Pons (tissue), 1 donor: ENCODE results near the gene GARNL3.
A peak's percentile ranks its signal among the peaks of the same experiment; 100 is the strongest.

ENCODE experiments used
- DNase-seq: peaks from one replicate; pipeline ENCODE4 v3.0.0-alpha.2; 2016; ENCODE audit warnings: low spot score

Gene GARNL3

DNA sequence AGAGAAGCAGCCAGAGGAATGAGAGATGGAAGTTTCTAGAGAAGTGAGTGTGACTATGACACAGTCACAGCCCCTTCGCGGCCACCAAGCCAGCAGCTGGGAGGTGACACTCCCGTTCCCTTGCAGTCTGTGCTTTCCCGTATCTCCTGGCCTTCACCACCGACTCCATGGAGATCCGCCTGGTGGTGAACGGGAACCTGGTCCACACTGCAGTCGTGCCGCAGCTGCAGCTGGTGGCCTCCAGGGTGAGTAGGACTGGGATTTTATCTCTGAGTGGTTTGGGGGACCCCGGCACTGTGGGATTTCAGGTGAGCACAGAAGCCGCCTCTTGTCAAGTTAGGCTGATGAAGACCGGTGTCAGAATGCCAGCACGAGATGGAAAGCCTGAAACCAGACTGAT, 120.3 kb downstream of the GARNL3 start:
- no peak for DNase-seq

DNA sequence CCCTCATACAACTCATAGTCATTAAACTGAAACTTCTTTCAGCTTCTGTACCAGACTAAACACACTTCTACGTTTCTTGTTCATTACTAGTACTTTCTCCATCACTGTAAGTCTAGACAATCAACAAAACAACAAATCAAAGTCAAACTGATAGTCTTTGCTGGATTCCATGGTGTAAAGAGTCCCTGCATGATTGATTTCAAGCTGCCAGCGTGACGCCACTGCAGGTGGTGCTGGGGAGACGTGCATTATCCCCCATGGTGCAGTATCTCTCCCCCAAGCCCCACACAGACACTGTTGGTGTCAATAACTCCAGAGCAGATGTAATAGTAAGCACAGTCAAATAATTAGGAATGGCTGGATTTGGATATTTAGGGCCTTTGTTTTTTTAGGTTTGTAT, 121.7 kb downstream of the GARNL3 start:
- DNase-seq, result no peak

DNA sequence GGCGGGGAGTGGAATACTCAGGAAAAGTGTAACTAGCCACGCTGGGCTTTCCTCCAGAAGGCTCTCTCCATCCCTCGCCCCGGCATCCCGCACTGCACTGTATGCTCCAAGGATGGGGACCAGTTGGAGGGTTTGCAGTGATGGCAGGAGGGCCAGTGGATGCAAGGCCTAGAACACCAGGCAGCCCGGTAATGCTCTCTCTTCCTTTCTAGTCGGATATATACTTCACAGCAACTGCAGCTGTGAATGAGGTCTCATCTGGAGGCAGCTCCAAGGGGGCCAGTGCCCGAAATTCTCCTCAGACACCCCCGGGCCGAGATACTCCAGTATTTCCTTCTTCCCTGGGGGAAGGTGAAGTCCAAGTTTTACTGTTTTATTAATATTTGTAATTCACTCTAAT, 122.4 kb downstream of the GARNL3 start:
- no peak for DNase-seq

DNA sequence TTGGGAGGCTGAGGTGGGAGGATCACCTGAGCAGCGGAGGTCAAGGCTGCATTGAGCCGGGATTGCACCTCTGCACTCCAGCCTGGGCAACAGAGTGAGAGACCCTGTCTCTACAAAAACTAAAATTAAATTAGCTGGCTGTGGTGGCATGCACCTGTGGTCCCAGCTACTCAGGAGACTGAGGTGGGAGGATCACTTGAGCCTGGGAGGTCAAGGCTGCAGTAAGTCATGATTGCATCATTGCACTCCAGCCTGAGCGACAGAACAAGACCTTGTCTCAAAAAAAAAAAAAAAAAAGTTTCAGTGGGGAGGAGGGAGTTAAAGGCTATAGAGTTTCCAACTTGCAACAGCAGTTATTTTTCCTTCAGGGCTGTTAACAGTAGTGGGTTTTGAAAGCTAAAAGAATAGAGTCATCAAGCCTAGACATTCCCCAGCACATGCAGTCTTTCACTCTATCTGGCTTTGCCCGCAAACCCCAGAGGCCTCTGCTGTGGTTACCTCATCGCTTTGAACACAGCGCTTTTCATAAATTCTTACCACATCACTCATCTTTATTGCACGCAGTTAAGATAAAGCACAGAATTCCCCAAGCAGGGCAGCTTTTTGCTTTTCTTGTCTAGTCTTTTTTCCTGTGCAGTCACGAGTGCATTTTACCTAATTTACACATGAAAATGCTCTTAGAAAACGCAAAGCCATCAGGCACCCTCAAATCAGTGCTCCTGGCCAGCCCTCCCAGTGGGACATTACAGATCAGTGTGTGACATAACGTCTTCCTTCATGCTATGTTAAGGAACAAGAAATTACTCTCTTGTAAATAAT, 123.7 kb downstream of the GARNL3 start:
- DNase-seq, result peak; percentile 41

DNA sequence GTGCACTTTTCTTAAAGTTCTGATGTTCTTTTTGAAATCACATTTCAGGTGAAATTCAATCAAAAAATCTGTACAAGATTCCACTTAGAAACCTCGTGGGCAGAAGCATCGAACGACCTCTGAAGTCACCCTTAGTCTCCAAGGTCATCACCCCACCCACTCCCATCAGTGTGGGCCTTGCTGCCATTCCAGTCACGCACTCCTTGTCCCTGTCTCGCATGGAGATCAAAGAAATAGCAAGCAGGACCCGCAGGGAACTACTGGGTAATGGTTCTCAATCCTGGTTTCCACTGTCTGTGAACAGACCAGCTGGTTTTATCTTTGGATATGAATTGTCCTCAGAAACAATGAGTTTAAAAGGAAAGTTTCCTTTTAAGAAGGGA, 124.3 kb downstream of the GARNL3 start:
- no peak for DNase-seq

DNA sequence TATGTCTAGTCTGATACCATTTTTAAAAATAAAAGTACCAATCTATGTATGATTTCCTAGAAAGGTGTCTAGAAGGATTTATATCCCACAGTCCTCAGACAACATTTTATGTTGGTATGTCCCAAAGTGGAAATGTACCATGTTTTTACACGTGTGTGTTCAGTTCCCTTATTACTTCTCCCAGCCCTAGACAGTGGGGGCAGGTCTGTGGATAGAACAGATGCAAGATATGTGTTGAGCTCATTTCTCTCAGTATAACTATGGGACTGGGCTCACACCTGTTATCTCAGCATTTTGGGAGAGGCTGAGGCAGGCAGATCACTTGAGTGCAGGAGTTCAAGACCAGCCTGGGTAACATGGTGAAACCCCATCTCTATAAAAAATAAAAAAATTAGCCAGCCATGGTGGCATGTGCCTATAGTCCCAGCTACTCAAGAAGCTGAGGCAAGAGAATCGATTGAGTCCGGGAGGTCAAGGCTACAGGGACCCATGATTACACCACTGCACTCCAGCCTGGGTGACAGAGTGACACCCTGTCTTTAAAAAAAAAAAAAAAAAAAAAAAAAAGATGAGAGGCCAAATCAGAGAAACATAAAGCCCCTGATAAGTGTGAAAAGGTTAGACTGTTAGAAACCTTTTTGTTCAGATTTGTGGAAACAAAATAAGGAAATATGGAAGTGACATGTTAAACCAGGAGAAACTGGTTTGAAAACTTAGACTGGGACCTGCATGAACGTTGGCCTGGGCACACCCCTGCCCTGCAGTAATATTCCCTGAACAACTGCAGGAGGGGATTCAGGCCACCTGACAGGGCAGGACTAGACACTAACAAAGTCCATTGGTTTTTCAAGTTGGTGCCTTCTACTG, 125.0 kb downstream of the GARNL3 start:
- no peak for DNase-seq

DNA sequence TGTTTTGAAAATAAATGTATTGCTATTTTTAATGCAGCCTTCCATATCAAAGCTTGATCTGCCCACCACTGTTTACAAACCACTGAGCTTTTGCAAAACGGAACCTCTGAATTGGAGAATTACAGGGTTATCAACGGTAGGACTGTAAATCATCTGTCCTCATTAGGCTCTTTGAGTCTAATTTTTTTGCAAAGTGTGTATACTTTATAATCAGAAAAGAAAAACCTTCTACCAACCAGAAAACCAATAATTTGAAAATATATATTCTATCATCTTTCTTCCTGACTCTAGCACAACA, 125.6 kb downstream of the GARNL3 start:
- no peak for DNase-seq

DNA sequence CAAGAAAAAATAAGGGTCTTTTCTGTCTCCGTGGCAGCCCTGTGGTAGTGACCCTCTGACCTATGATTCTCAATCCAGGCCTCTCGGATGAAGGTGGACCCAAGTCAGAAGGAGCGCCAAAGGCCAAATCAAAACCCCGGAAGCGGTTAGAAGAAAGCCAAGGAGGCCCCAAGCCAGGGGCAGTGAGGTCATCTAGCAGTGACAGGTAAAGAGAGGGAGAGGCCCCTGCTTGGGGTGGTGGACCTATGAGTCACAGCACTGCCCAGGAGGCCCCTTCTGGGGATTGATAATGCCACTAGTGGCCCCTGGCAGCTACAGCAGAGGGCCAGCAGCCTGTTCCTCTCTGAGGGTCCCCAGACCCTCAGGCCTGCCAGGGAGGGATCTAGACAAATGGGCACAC, 126.0 kb downstream of the GARNL3 start:
- no peak for DNase-seq

DNA sequence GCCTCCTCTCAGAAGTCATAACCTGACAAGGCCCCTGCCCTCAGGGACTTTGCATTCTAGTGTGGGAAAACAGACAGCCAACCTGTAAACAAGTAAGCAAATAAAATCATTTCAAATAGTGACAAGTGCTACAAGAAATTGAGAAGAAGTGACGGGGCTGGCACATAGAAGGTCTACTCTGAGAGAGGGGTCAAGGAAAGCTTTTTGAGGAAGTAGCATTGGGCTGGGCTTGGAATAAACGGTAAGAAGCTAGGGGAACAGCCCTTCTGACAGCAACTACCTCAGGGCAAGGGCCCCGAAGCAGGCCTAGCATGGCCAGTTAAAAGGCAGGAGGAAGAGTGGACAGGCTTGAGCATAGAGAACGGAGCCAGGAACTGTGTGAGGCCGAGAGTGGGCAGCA, 127.6 kb downstream of the GARNL3 start:
- DNase-seq, result no peak

DNA sequence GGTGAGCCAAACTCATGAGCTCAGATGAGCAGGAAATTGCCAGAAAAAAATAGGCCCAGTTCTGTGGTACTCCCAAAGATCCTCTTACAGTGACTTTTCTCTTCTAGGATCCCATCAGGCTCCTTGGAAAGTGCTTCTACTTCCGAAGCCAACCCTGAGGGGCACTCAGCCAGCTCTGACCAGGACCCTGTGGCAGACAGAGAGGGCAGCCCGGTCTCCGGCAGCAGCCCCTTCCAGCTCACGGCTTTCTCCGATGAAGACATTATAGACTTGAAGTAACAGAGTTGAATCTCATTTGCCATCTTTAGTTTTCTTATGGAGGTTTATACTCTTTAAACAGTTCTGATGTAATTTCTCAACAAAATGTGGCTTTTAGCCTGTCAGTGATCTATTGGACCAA, 128.4 kb downstream of the GARNL3 start:
- no peak for DNase-seq

DNA sequence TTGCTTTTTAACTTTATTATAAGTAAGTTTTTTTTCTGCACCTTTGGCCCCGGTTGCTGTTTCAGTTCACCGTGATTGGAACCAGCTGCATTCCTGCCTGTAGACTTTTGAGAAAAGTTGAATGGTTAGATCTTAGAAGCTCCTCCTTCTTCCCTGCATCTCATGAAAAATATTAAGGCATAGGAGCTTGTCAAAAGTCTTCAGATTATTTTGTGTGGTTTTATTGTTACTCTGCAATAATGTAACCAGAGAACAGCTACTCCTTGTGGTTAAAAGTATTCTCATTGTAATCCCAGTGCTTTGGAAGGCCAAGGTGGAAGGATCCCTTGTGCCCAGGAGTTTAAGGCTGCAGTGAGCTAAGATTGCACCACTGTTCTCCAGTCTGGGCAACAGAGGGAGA, 129.1 kb downstream of the GARNL3 start:
- no peak for DNase-seq

DNA sequence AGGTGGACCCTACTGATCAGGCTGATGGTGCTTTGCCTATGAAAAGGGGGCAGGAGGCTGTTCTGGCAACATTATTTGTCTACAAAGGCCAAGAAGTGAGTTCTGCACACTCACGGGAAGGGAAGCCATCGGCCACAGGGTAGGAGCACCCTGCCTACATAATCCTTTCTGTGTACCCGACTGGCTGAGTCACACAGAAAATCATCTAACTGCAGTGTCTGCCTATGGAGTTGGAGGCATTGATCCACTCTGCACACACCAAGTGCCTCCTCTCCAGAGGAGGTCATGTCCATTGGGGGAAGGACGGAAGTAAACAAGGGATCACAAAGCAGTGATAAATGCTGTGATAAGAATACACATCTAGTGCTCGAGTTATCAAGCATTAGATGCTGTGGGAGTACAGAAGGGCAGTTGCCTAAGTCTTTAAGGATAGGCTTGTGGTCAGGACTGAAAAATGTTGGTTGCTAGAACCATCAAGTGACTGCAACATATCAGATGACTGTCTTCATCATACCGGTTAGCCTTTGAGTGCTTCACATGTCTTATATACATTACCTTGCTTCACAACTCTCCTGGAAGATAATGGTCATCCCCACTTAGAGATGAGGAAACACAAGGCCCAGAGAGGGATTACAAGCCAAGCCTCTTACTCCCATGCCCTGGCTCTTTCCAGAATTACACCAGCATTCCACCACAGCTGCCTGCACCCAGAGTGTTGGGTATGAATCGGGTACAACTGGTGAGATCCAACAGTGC, 131.1 kb downstream of the GARNL3 start:
- no peak for DNase-seq

DNA sequence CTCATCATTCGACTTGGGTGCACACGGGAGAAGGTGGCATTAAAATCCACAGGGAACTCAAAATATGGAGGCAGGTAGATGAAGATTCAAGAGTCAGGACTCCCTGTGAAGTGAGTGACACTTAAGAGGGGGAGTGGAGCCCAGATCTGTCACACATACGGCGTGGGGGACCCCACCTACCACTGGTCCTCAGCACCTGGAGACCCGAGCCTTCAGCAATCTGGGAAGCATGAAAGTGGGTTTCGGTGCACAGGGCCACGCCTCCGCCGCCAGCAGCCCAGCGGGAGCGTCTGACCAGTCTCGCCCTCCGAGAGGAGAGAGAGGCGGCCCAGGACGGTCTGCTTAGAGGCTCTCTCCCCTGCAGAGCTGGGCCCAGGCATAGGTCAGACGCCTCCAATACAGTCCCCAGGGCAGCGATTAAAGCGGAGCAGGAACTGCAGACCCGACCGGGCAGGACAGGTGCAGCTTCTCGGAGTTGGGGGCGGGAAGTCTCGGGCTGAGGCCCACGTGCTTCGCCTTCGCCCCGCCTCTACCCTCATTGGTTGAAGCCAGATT, 131.8 kb downstream of the GARNL3 start:
- peak; percentile 13 for DNase-seq

DNA sequence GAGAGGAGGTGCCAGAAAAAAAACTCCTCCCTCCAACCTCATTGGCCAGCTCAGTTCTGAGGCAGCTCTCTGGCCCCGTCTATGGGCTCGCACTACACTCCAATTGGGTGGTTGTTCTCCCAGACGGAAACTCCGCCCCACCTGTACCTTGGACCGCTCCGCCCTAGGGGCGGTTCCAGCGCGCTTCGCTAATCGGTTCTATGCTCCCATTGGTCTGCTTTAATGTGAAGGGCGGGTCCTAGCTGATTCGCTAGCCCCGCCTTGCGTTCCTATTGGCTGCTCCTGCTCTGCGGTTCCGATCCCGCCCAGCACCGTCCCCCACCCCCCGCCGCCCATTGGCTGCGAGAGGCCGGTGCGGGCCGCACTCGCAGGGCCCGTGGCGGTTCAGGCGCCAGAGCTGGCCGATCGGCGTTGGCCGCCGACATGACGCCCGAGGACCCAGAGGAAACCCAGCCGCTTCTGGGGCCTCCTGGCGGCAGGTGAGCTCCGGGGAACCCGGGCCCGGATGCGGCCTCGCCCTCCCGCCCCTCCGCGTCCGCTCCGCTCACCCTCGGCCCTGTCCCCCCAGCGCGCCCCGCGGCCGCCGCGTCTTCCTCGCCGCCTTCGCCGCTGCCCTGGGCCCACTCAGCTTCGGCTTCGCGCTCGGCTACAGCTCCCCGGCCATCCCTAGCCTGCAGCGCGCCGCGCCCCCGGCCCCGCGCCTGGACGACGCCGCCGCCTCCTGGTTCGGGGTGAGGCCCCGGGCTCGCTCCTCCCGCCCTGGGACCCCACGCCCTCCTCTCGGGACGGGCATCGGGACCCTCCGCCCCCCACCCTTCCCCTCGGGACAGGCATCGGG, 132.5 kb downstream of the GARNL3 start, which contains the start of gene SLC2A8:
TSS of gene SLC2A8 (plus strand) at position 362 of the 838 bp plus-strand sequence. CDS start at position 424, 62 bp downstream.
- DNase-seq, result peak; percentile 100

DNA sequence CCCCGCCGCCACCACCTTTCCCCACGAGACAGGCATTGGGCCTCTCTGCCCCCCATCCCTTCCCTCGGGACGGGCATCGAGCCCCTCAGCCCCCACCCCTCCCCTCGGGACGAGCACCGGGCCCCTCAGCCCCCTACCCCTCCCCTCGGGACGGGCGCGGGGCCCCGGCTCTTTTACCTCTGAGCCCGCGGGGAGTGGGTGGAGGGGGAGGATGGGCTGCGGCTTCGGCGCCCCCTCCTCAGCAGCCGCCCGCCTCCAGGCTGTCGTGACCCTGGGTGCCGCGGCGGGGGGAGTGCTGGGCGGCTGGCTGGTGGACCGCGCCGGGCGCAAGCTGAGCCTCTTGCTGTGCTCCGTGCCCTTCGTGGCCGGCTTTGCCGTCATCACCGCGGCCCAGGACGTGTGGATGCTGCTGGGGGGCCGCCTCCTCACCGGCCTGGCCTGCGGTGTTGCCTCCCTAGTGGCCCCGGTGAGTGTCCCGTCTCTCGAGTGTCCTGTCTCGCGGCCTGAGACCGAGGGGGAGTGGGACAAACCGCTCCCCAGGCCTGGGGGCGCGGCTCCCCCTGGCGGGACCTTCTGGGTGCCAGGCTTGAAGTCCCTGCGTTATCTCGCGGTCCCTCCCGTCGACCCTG, 133.2 kb downstream of the GARNL3 start:
- peak; percentile 30 for DNase-seq

DNA sequence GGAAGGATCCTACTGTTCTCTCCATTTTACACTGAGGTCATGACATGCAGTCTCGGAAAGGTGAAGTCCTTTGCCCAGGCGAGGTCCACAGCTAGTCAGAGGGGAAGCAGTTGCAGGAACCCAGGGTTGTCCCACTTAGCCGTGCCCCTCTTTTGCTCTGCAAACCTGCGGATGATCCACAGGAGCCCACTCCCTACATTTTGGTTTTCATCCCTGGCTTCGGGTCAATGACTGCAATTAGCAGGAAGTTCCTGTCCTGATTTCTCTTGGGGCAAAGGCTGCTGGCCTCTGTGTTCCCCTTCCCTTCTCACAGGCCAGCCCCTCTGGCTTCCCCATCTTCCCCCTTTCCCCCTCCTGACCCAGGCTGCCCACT, 133.7 kb downstream of the GARNL3 start:
- DNase-seq, result no peak

DNA sequence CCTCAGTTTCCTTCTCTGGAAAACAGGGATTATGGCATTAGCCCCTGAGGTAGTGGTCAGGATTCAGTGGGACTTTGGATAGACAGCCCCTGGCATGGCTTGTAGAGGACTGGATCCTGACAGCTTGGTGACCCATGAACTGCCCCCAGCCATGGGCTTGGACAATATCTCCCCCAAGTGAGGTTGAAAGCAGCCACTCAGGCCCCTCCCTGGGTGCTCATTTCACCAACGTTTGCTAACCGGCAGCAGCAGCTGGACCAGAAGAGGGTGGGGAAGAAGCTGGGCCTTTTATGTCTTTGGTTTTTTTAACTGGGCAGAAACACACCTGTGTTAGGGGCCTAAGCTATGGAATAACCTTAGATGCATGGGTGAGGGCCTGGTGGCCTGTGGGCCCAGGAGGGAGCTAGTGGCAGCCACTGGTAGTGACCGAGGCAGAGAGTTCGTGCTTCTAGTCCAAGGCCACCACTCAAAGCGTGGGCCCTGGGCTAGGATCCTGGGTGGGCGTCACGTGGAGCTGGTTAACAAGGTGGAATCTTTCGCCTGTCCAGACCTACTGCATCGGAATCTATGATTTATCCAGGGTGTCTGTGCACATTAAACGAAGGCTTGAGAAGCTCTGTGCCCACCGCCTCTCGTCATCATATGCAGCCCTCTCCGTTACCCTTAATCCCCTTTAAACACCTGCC, 134.3 kb downstream of the GARNL3 start:
- DNase-seq, result no peak

DNA sequence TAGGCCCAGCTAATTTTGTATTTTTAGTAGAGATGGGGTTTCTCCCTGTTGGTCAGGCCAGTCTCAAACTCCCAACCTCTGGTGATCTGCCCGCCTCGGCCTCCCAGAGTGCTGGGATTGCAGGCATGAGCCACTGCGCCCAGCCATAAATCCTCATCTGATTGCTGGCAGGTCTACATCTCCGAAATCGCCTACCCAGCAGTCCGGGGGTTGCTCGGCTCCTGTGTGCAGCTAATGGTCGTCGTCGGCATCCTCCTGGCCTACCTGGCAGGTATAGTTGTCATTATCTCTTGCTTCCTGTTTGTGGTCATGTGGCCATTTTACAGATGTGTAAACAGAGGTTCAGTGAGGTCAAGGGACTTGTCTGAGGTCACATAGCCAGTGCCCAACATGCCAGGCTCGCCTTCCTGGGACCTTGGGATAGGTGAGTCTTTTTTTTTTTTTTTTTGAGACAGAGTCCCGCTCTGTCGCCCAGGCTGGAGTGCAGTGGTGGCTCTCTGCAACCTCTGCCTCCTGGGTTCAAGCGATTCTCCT, 135.2 kb downstream of the GARNL3 start:
- no peak for DNase-seq

DNA sequence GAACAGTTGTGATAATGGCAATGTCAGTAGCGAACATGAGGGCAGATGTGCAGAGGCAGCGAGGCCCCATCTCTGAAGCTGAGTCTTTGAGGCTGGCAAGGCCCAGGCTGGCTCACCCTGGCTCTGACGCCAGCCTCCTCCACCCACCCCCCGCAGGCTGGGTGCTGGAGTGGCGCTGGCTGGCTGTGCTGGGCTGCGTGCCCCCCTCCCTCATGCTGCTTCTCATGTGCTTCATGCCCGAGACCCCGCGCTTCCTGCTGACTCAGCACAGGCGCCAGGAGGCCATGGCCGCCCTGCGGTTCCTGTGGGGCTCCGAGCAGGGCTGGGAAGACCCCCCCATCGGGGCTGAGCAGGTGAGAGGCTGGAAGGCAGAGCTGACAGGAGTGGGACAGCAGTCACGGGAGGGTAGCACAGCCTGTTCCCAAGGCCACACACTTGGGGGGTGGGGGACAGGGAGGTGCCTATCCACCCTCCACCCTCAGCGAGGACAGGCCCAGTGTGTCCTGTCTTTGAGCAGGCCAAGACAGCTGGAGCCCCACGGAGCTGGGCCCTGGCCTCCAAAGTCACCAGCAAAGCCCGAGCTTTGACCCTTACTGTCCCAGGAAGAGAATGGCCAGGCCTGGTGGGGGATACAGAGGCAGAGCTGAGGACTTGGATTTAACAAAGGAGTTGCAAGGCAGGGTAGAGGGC, 138.0 kb downstream of the GARNL3 start:
- no peak for DNase-seq
